CMK (cell line): Measurements from ENCODE around the gene NFIB.

Experiments used
- DNase-seq: peaks from one replicate; pipeline ENCODE4 v3.0.0-alpha.2; 2010; ENCODE audit warnings: low read depth

NFIB gene

DNA sequence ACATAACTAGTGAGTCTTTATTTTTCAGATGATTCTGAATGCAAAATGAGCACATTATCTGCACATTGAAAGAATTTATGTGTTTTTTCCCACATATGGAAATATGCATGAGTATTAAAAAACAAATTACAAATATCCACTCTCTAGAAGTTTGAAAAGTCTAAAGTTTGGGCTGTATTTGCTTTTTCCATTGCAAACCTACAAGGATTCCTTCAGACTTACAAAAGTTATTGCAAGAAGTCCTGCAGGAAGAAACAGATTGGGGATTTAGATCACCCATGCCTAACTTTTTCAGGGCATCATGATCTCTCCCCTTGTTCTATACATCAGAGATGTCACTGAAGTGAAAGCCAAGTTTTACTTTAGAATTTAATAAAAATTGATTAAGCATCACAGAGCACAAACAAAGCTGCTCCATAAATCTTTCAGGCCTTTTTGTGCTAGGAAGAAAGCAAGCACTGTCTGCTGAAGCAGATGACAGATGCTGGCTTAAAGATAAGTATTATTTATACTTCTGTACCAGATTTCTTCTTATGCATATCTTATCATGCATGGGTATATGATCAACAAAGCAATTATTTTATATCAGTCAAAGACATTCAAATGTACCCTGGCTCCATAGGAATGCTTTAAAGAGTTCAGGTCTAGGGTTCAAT is 71.7 kb downstream of the NFIB start:
- no peak for DNase-seq

DNA sequence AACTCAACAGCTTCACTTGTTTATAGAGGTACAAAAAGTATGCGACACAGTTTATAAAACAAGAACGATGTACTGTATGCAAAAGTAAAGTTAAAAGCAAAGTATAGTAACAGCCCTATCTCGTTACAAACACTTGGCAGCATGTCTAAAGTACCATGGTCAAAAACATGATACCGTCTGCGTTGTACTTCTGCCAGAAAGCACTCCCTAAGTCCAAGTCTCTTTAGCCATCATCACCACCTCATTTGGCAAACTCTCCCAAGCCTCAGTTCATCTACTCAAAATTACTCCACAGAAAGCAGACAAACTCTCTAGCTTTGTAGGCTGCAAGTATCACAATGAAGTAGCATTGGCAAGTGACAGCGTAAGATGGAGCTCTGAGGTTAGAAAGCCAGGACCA is 73.4 kb downstream of the NFIB start:
- no peak for DNase-seq

DNA sequence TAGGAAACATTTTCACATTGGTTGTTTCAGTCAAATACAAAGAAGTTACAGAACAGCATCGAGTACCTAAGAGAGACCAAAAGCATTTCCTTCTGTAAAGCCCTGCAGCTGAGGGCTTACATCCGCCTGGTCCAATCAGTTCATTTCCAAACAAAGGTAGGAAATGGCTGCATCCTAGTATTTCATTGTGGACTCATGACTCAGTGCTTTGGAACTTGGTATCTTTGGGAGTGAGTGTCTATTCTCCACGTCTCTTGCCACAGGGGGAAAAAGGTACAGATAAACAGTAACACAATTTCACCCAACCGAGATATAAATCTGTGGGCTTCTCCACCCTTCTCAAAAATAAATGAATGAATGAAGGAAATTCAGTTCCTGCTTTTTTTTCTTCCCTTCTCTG is 75.4 kb downstream of the NFIB start:
- DNase-seq = no peak

DNA sequence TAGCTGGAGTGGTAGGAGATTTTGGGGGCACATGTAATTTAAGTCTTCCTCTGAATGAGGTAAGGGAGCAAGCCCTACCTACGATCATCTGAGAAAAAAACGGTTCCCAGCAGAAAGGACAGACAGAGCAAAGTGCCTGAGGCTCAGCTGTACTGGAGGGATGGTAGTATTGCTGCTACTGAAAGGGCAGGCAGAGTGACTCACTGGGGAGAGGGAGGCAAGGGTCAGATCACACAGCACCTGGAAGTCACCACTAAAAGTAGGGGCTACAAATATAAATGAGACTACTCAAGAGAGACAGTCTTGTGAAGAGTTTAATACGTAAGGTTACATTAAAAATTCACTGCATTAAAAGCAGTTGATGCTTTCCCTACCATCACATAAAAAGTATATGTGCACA is 75.9 kb downstream of the NFIB start:
- no peak for DNase-seq

DNA sequence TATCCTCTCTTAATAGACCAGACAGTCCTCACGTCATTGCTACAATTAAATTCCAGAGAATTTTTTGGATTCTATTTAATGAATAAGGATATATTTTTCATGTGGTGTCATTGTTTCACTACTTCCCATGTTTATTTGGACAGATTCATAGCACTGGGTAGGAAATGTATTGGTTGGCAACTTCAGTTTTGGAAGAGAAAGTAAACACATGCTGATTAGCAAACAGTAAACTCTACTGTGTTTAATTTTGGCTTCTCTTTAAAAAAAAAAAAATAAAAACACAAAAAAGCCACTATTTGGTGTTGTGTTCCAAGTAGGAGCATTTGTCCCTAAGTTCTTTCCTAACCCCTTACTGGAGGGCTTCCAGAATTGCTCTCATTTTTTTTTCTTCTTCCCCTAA is 77.3 kb downstream of the NFIB start:
- DNase-seq = no peak

DNA sequence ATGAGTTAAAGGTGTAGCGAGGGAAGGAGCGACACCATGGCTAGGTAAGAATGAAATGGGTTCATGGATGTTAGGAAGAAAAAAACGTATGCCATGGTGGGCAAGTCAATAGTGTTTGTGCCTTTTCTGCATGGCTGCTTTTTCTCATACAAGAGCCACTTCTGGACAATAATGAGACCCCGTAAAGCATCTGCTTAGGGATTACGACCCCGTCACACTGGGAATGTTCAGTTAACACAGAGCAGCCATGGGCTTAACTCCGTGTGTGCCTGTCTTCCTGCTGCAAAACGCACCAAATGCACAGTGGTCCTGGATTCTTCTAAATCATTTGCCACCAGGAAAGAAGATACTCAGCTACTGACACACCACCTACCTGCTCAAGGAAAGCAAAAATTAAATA is 81.8 kb downstream of the NFIB start:
- no peak for DNase-seq

DNA sequence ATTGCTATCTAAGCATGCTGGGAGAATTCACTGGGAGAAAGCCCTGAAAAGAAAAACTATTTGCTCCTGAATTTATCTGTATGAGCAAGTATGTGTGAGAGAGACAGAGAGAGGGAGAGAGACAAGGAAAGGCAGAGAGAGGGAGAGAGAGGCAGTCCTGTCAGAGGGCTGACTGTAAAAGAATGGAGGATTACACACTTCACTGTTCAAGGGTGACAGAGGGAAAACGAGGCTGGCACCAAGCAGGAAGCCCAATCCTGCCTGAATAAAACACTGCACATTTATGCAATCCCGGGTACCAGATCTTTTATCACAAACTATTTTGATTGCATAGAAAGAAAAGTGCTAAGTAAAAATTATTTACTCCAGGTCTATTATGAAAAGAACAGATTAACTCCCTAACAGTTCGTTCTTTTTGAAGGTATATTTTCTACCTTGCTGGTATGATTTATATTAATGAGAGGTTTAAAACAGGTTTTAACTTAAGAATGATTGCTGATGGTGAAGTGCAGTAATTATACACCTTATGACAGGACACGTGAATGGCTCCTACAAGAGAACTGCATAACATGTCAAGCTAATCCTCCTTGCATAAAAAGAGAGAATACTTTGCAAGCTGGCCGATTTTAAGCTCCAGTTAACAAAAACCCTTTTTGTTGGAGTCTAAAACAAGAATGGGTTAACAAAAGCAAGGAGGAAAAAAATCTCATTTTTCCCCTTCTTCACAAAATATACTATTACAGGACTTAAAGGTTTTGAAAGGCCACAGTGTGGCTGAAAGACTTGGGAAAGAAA is 82.5 kb downstream of the NFIB start:
- DNase-seq = no peak

DNA sequence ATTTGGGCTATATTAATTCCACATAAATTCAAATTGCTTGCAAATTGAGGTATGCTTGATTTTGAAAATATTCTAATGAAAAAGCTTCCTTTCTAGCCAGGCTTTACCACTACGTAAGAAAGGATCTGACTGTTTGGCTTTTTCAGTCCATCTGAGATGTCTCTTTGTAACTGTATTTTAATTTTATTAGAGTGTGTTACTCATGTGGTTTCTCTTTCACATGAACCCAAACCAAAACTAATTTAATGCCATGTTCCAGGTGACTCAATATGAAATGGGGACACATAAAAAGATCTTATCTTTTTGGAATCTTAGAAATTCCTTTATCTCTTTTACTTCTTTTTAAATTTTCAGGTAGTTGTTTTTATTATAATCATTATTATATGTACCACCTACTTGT is 85.3 kb downstream of the NFIB start:
- no peak for DNase-seq

DNA sequence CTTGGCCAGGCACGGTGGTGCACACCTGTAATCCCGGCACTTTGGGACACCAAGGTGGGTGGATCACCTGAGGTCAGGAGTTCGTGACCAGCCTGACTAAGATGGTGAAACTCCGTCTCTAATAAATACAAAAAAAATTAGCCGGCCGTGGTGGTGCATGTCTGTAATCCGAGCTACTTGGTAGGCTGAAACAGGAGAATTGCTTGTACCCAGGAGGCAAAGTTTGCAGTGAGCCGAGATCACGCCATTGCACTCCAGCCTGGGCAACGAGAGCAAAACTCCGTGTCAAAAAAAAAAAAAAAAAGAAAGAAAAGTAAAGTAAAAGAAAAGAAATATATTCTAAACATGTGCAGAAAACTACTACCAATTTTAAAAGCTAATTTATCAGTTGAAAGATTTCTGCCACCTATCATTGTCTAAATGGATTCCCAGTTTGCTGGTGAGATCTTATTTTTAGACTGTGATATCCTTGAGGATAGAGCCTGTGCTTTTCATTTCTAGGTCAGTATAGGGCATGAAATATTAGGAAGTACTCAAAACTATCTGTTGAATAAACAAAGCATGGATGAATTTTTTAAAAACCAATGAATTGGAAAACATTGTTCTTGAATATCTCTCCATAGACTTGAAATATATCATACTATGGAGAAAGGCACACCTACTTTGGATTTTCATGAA is 86.9 kb downstream of the NFIB start:
- no peak for DNase-seq

DNA sequence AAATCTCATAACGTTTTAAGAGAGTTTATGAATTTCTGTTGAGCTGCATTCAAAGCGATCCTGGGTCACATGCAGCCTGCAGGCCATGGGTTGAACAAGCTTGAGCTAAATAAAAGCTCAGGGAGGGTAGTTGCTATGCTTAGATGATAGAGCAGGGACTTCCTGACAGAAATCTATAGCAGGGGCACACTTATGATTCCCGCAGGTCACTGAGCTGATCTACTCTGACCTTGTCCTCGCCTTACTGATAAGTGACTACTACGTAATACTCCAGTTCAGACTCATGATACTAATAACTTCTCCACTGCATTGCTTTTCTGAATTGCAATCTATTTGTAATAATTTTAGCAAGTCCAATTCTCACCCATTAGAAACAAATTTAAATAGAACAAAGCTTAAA is 90.9 kb downstream of the NFIB start:
- no peak for DNase-seq

DNA sequence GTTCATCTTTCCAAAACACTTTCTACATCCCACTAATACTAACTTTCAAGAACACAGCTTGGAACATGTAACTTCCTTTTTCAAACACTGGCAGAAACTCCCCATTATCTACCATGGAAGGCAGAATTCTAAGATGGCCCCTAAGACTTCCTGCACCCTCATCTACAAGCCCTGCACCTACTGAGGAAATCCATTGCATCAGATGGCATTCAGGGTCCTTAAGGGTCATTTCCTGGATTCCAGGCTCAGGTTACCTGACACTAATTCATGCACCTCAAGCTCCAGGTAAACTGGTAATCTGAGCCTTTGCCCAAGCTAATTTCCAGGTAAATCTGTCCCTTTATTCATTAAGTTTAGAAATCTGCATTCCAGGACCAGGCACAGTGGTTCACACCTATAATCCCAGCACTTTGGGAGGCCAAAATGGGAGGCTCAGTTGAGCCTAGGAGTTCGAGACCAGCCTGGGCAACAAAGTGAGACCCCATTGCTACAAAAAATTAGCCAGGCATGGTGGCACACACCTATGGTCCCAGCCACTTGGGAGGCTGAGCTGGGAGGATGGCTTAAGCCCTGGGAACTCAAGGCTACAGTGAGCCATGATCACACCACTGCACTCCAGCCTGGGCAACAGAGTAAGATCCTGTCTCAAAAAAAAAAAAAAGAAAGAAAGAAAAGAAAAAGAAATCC is 91.6 kb downstream of the NFIB start:
- DNase-seq = no peak

DNA sequence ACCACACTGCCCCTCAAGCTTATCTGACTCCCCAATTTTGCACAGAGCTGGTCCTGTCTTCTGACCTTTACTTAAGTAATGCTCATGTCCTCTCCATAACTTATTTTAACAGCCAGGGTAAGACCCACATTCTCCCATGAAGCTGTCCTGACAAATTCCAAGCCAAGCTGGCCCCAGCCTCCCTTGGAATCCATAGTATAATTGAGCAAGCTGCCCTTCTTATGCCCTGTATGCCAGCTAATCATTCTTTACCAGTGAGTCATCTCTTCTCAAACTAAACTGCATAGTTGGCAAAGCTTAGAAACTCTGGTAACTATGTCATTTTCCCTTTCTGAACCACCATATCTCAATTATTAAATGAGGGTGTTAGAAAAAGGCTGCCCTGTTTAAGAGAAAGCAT is 92.4 kb downstream of the NFIB start:
- no peak for DNase-seq

DNA sequence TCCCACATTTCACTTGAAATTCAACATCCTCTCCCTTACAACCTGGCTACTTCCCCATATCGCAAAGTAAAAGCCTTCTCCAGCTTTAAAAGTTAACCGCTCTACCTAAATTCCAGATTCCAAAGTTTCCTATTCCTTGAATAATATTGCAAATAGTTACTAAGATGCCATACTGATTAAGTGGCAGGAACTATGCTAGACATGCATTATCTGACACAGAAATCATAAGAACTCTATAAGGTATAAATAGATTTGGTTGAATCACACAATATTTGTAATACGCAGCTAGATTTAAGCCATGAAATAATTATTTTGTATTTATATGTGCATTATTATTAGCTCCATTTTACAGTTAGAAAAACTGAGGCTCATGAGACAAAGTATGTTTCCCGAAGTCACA is 92.8 kb downstream of the NFIB start:
- no peak for DNase-seq

DNA sequence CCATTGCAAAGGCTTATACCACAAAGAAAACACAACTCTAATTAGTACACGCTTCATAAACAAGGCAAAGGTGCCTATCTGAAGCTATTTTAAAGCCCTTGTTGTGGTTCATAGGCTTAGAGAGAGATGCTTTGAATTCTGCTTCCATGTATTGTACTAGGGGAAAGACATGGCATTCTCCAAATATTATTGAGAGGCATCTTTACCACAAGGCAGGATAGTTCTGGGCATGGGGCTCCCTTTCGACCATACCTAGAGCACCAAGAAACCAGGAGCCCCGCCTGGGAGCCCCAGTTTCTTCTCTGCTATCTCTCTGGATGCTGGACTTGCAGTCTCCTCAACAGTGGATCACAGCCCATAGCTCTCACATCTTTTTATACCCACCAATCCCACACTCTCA is 93.7 kb downstream of the NFIB start:
- DNase-seq = no peak

DNA sequence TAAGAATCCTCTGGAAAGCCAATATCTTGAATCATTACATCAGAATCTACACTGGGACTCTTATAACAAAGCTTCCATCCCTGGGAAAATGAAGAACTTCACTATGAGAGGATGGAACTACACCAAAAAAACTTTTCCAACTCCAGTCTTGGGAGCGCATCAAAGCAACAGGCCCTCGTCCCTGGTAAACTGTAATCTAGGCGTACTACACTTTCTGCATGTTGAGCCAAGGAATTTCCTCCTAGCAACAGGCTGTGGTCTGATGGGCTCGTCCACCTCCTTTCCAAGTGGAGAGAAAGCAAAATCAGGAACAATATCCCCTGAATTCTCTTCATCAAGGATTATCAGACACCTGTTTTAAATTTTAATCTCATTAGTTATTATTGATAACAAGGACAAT is 94.1 kb downstream of the NFIB start:
- no peak for DNase-seq

DNA sequence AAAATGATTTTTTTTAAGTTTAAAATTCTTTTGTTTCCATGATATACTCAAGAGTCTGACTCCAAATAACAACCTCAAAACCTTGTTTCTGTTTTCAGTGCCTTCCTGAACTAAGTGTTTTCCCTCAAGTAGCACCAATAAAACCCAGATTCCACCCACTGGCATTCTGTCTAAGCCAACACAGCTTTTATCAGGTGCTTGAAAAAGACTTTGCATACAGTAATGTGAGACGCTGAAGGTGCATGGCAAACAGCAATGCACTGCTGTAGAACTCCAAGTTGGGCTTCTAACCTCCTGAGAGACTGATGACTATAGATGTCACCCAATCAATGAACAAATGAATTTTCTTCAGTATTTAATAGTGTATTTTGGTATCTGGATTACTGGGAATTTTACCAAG is 95.7 kb downstream of the NFIB start:
- no peak for DNase-seq

DNA sequence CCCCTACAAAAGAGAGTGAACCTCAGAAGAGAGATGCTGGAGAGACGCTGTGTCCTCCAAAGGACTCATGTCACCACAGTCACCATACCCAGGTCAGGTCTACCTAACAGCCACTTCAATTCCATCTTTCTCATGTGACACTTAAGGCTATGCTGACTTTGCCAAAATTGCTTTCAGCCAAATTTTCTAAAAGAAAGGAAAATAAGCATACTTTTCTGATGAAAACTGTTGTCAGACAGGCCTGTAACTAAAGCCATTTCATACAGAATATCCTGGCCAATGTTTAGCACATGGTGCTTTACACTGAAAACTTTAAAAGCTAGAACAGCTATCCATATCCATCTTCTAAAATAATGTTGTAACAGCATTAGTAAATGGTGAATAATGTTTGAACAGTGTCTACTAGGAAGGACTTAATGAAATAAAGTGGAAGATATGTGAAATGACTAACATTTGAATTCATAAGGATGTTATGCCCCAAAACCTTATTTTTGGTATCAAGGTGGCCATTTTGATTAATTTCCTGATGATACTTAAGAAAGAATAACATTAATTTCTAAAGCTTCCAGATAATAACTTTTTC is 97.2 kb downstream of the NFIB start:
- no peak for DNase-seq

DNA sequence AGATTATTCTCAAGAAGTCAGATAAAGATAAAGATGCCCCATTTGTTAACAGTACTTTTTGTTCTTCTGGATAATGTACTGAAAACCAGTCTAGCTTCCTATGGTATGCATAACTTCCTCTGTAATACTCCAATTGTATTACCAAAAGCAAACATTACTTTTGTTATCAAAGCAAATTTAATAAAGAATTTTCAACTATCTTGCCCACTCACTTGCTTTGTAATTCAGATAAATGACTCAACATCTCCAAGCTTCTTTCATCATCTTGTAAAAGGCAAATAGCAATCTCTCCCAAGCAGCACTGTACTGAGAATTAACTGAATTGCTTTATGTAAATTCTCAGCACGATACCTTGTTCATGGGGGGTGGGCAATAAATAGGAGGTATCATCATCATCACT is 98.3 kb downstream of the NFIB start:
- DNase-seq = no peak

DNA sequence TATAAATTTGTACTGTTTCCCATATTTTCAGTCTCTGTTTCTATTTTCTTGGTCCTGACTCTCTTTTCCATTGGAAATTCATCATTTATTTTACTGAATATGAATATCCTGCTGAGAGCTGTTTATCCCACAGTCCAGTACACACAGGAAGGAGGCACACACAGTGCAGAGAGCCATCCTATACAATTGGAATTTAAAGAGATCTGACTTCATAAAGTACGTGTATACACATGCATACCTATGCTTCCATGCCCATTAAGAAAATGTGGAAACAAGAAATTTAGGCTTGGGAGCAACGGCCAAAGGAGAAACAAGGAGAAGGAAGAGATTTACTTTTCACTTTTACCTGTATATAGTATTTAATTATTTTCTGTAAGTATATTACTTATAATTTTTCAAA is 99.2 kb downstream of the NFIB start:
- no peak for DNase-seq

DNA sequence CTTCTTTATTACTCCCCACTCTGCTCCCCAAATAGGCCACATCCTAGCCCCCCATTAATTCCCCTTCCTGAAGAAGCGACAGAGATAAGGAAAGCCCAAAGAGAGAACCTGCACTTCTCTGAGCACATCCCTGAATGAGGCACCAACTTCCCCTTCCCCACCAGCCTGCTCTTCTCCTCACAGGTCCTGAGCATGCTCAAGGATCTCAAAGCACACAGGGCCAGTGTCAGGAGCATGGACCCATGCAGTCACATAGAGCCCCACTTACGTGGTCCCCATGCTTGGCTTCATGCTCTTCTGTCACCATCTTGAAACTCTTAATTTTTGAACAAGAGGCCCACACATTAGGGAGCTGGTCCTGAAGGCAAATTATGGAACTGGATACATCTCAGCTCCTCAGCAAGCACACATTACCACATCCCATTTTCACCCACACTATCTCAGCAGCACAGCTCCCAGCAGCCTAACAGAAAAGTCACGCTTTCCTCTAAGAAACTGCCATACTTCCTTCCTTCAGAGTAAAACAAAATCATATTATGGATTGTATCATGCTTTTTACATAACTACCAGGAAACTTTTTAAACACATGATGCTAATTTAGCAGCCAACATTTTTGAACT is 99.8 kb downstream of the NFIB start:
- DNase-seq = no peak

DNA sequence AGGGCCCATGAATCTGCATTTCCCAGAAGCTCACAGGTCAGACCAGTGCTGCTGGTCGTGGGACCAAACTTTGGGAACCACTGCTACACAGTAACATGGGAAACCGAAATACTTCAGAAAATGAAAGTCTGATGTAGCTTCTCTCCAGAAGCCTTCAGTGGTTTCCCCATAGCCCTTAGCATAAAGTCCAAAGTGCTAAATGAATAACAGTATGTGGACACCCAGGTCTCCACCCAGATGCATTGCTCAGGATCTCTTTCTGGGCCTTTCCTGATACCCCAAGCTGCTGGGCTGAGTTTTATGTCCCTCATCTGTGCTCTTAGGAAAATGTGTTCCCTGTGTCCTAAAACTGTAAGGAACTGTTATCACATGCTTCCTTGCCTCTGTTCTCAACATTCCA is 100.4 kb downstream of the NFIB start:
- DNase-seq = no peak
